Ascending aorta (tissue), 2 donors: Measurements from ENCODE around the gene ADIPOR2. TPM values are rescaled to one million over a fixed set of nuclear protein-coding genes. Genes with fewer than 3 reads are reported as not detected.

Source experiments
- DNase-seq, 2 donors: peaks; one replicate each; pipeline ENCODE4 v3.0.0-alpha.2; 2019; ENCODE audit warnings: low spot score in 2 of 2
- H3K27ac ChIP-seq, 2 donors: fragments of 200-600 bp; sonication (generic); one replicate each; pipeline ENCODE4 v1.5.1; 2016 to 2017; ENCODE audit warnings: mild to moderate bottlenecking in 1 of 2
- H3K27me3 ChIP-seq: fragments of 200-600 bp; sonication (generic); one replicate; pipeline ENCODE4 v1.5.1; 2017
- H3K36me3 ChIP-seq, 2 donors: fragments of 200-600 bp; sonication (generic); one replicate each; pipeline ENCODE4 v1.5.1; 2016
- H3K4me1 ChIP-seq, 2 donors: fragments of 200-600 bp; sonication (generic); one replicate each; pipeline ENCODE4 v1.5.1; 2016 to 2017; ENCODE audit warnings: mild to moderate bottlenecking in 1 of 2
- H3K4me3 ChIP-seq, 2 donors: fragments of 200-600 bp; sonication (generic); one replicate each; pipeline ENCODE4 v1.5.1; 2016 to 2017; ENCODE audit warnings: mild to moderate bottlenecking in 1 of 2
- H3K9me3 ChIP-seq, 2 donors: fragments of 200-600 bp; sonication (generic); one replicate each; pipeline ENCODE4 v1.5.1; 2016
- CTCF ChIP-seq, 3 experiments: fragments of 200-600 bp in 2 of 3; fragments of 450-650 bp in 1 of 3; sonication (generic) in 2 of 3; IDR thresholded peaks; one replicate each; pipeline ENCODE4 v1.5.1; 2016 to 2019; ENCODE audit warnings: antibody characterized with exemption in 3 of 3, mild to moderate bottlenecking in 1 of 3, moderate library complexity in 1 of 3
- intact Hi-C: fragments of 100-400 bp; cut with DNase I; formaldehyde crosslinking; loops from one replicate; pipeline ENCODE4 v1.15.1; 2023
- total RNA-seq: library from RNA; depleted of rRNA; stranded (reverse); fragments of >200 nt; gene quantifications from one replicate; pipeline ENCODE4 v1.1.0, GENCODE V29; 2016

ADIPOR2 gene
- total RNA-seq, 1 donor from 2014 or later, result 25.7 TPM

- Histone ChIP-seq H3K4me3 (no peak overlapping the region), H3K9me3 (no peaks in the 10 kb centered on the region), H3K36me3 (no peaks in the 10 kb centered on the region), H3K27ac (peak overlapping the region; percentile 67 to 71), H3K27me3 (no peaks in the 10 kb centered on the region), H3K4me1 (peaks cover 0 to 5% of the 10 kb centered on the region in 2 donors)
- intact Hi-C loops, result no loop called here
- no peak for TF ChIP-seq CTCF (IDR thresholded peaks at IDR 0.05)
- DNase-seq, result no peak
Observed at GRCh38 chr12:1666685-1667162, 24.1 kb upstream of the ADIPOR2 start.

- no peak for DNase-seq
- no peaks in the 10 kb centered on the region for H3K27me3 ChIP-seq
- H3K4me3 ChIP-seq, result no peak overlapping the region
- H3K36me3 ChIP-seq, result no peaks in the 10 kb centered on the region
- TF ChIP-seq CTCF (IDR thresholded peaks at IDR 0.05), result no peak
- peak overlapping the region in 1 of 2 donors; percentile 28 for H3K27ac ChIP-seq
- H3K9me3 ChIP-seq, result no peaks in the 10 kb centered on the region
- intact Hi-C loops, result no loop called here
- peaks cover 0 to 5% of the 10 kb centered on the region in 2 donors for H3K4me1 ChIP-seq
Observed at GRCh38 chr12:1668833-1669543, 21.9 kb upstream of the ADIPOR2 start.

- peak overlapping the region; percentile 28 to 30 for H3K27ac ChIP-seq
- H3K4me1 ChIP-seq, result peaks cover 0 to 3% of the 10 kb centered on the region in 2 donors
- no peaks in the 10 kb centered on the region for H3K9me3 ChIP-seq
- no peak overlapping the region for H3K4me3 ChIP-seq
- intact Hi-C loops, result no loop called here
- TF ChIP-seq CTCF (IDR thresholded peaks at IDR 0.05), result no peak
- no peaks in the 10 kb centered on the region for H3K27me3 ChIP-seq
- DNase-seq, result no peak
- no peaks in the 10 kb centered on the region for H3K36me3 ChIP-seq
Observed at GRCh38 chr12:1670358-1671268, 20.3 kb upstream of the ADIPOR2 start.

GRCh38 chr12:1676043-1676442, 14.8 kb upstream of the ADIPOR2 start:
- Histone ChIP-seq H3K9me3 (no peaks in the 10 kb centered on the region), H3K4me1 (peaks cover 0 to 13% of the 10 kb centered on the region in 2 donors), H3K27ac (no peak overlapping the region), H3K27me3 (no peaks in the 10 kb centered on the region), H3K4me3 (no peak overlapping the region), H3K36me3 (no peaks in the 10 kb centered on the region)
- intact Hi-C loops, result no loop called here
- DNase-seq, result no peak
- TF ChIP-seq CTCF (IDR thresholded peaks at IDR 0.05), result no peak

- Histone ChIP-seq H3K36me3 (no peaks in the 10 kb centered on the region), H3K27ac (peak overlapping the region; percentile 69 to 71), H3K4me1 (peaks cover 0 to 21% of the 10 kb centered on the region in 2 donors), H3K4me3 (no peak overlapping the region), H3K9me3 (no peaks in the 10 kb centered on the region), H3K27me3 (no peaks in the 10 kb centered on the region)
- intact Hi-C loops, result no loop called here
- no peak for DNase-seq
- TF ChIP-seq CTCF (IDR thresholded peaks at IDR 0.05), result no peak
Observed at GRCh38 chr12:1680804-1681492, 9.9 kb upstream of the ADIPOR2 start.
